ENCODE data around the gene MAP1B.
"Not testable (repeated sequence)": the region's sequence is repeated elsewhere in the genome, so short reads cannot be mapped to it uniquely, and the experiment has no call there.

Gene MAP1B

DNA sequence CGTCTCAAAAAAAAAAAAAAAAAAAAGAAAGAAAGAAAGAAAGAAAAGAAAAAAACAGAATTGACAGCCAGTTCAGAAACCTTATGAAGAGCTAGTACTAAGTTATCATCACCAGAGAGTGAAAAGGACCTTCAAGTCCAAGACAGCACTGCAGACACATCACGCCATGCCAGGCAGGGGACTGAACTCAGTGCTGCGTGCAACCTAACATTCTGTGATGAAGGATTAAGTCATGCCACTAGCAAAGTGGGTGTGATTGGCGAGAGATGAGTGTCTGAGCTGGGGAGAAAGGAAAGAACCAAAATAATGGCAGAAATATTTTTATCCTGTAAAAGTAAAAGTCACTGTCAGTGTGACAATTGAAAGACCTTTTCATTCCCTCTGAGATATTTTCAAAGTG, 54.7 kb downstream of the MAP1B start:
- TF ChIP-seq, protein P1, sequence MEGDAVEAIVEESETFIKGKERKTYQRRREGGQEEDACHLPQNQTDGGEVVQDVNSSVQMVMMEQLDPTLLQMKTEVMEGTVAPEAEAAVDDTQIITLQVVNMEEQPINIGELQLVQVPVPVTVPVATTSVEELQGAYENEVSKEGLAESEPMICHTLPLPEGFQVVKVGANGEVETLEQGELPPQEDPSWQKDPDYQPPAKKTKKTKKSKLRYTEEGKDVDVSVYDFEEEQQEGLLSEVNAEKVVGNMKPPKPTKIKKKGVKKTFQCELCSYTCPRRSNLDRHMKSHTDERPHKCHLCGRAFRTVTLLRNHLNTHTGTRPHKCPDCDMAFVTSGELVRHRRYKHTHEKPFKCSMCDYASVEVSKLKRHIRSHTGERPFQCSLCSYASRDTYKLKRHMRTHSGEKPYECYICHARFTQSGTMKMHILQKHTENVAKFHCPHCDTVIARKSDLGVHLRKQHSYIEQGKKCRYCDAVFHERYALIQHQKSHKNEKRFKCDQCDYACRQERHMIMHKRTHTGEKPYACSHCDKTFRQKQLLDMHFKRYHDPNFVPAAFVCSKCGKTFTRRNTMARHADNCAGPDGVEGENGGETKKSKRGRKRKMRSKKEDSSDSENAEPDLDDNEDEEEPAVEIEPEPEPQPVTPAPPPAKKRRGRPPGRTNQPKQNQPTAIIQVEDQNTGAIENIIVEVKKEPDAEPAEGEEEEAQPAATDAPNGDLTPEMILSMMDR (conservative IDR thresholded peaks at IDR 0.05), result no peak
- no peak overlapping the region for H3K27ac ChIP-seq

DNA sequence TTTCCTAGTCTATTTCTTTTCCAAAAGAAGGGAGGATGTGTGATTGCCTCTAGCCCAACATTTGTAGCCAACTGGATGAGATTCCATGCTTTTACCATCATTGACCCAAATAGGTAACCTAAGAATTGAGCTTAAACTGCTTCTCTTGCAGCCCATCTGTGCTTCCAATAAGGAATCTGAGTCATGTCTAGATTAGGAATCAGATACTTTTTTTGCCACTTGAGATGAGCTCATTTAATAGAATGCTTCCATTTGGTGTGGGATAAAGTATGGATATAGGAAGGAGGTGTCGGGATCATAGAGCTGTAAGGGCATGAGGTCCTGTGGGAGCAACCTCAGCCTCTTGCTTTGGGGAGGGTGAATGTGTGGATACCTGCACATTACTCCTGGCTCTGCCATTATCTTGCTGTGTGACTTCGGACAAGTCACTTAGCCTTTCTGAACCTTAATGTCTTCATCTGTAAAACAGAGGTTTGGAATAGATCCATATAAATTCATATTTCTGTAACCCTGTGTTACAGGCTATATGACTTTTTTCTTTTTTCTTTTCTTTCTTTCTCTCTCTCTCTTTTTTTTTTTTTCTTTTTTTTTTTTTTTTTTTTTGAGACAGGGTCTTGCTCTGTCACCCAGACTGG, 56.2 kb downstream of the MAP1B start:
- TF ChIP-seq, protein P1 (conservative IDR thresholded peaks at IDR 0.05), result no peak
- H3K27ac ChIP-seq, result no peak overlapping the region

DNA sequence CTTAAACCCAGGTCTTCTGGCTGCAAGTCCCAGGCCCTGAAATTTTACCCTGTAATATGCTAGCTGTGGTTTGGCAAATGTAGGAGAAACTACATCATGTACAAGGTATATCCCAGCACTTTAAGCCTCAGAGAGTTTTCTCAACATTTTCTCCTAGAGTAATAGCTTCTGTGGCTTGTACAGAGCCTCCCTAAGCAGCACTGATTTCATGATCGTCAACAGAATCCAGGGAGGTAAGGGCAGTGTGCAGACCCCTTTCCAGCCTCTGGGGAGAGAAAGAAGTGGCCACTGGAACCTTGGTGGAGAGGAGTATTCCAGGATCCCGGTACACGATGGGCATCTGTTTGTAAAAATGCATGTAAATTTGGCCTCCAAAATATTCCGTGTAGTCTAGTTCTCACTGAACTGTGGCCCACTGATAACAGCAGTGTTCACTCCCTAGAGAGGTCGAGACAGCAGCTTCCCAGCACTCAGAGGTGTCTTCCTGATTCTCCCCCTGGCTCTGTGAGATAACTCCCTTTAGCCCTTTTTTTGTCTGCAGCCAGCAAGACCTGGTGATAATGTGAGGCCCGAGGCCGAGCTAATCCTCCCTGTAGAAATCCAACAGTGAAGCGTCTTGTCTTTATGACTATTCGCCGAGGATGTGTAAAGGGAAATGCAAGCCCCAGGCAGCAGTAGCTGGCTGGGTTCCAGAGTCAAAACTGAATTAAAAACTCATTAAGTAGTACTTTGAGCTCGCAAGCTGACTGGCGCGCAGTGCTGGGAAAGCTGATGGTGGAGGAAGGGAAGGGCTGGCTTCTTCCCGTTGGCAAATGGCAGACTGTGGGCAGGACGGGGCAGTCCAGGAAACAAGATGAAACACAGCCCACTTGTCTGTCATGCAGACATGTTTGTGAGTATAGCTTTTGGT, 59.0 kb downstream of the MAP1B start:
- TF ChIP-seq, protein P1 (conservative IDR thresholded peaks at IDR 0.05), result no peak
- H3K27ac ChIP-seq, result no peak overlapping the region

DNA sequence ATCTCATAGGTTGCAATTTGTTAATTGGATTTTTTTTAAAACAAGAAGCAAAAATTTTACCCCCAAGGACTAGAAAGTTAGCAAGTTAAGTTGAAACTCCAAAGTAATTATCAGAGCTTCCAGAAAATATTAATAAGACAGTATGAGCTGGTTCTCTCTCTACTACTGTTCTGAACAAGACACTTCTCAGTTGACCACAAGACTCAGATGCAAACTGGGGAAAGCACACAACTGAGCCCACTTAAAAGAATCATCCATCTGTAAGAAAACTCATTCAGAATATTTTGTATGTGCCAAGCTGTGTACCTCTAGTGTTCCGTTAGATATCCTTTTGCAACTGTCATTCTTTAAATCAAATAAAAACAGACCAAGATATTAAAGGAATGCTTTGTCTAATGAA, 60.0 kb downstream of the MAP1B start:
- no peak overlapping the region for H3K27ac ChIP-seq
- TF ChIP-seq, protein P1 (conservative IDR thresholded peaks at IDR 0.05), result no peak

DNA sequence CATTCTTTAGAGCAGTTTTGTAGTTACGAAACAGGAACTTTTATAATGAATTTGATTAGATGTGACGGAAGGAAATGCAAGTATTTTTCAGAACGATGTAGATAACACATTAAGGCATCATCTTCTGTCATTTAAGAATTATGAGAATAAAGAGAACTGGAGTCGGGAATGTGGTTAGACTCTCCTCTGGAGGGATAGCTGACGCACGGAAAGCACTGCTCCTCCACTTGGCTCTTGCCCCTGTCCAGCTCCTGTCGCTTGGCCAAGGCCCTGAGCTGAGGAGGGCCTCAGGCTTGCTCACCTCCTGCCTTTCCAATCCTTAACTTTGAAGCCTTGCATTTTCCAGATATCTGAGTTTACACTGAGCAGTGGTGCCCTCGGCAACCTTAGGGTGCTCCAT, 60.5 kb downstream of the MAP1B start:
- no peak overlapping the region for H3K27ac ChIP-seq
- TF ChIP-seq, protein P1 (conservative IDR thresholded peaks at IDR 0.05), result no peak

DNA sequence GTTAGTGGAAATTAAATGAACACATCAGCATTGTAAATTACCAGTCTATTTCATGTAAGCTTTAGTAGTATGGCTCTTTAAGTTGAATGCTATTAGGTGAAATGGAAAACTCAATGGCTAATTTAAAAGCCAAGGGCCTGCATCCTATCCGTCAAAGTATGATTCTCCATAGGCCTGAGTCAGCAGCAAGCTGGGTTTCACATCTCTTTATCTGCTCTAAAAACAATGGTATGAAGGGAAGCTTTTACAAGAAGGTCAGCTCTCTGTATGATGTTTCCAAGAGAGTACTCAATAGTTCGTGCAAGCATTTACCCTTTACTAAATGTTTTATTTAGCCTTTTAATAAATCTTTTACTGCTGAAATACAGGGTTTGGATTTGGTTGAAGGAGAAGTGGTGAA, 62.8 kb downstream of the MAP1B start:
- TF ChIP-seq, protein P1 (conservative IDR thresholded peaks at IDR 0.05), result no peak
- no peak overlapping the region for H3K27ac ChIP-seq

DNA sequence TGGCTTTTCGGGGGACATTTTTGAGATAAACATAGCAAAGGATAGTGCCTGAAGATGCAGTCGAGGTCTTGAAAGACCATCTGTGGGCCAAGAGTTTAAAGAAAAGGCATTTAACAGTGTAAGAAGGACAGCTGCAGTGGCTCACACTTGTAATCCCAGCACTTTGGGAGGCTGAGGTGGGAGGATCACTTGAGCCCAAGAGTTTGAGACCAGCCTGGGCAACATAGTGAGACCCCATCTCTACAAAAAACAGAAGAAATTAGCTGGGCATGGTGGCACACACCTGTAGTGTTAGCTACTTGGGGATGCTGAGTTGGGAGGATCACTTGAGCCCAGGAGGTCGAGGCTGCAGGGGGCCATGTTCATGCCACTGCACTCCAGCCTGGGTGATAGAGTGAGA, 63.9 kb downstream of the MAP1B start:
- not testable (repeated sequence) for H3K27ac ChIP-seq

DNA sequence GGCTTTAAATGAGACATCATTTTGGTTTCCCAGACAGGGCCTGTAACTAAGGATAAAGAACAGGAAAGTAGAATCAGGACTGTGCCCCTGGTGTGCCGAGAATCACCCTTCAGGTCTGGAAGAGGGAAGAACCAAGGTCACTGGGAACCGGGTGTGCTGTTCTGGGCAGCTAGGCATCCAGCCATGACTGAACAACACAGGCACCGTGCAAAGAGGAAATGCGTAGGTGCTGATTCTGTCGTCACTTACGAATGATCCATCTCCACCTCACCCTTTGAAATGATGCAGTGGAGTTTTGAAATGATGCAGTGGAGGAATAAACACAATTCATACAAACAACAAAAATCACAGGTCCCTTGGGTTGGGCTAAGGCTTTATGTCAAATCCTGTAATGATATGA, 64.4 kb downstream of the MAP1B start:
- H3K27ac ChIP-seq, result no peak overlapping the region
- TF ChIP-seq, protein P1 (conservative IDR thresholded peaks at IDR 0.05), result no peak

Data from VCaP (cell line).